K562 (cell line): ENCODE results near the gene DAPK2. TPM values are rescaled to one million over a fixed set of nuclear protein-coding genes. Genes with fewer than 3 reads are reported as not detected.

ENCODE experiments used
- ATAC-seq: fragments of 200-7000 bp; cut with Tn5 transposase; 3 replicates; pipeline ENCODE4 v1.9.1; 2020; ENCODE audit warnings: moderate library complexity
- BruUV-seq: library from RNA; stranded (reverse); fragments of 400-500 nt; replicated peaks from 2 replicates; lab custom pipeline; 2021; lab: Mats Ljungman, UMichigan
- CTCF ChIA-PET: fragments of 300-600 bp; formaldehyde crosslinking; extraction: SDS; loops from one replicate; lab custom pipeline; 2021; ENCODE audit warnings: low intra/inter-chr PET ratio; lab: Yijun Ruan, JAX
- POLR2A ChIA-PET: fragments of 300-600, 350-650 bp; sonication (Branson Sonifier 250); formaldehyde crosslinking; extraction: SDS; loops from one replicate; lab custom pipeline; 2021; ENCODE audit warnings: antibody characterized with exemption, inconsistent platforms; lab: Yijun Ruan, JAX
- DNase-seq, 4 experiments: peaks; one replicate each; pipeline versions ENCODE4 v3.0.0 to v3.0.0-alpha.2; 2011 to 2018; ENCODE audit warnings: low spot score in 3 of 4, mixed read lengths in 3 of 4; ENCODE audit errors: extremely low read depth in 1 of 4
- FAIRE-seq: peaks from 2 replicates; lab custom pipeline; 2011; peaks lifted over from hg19 to GRCh38; lab: Jason Lieb, UNC
- H2AFZ ChIP-seq: 2 replicates; pipeline ENCODE4 v1.6.0; 2011; ENCODE audit warnings: low read depth, low read length, control low read depth, inconsistent platforms
- H3K27ac ChIP-seq: fragments of 200-600 bp; 3 replicates; pipeline ENCODE4 v1.8.0; 2011; ENCODE audit warnings: low read depth, mild to moderate bottlenecking, control low read depth, inconsistent platforms, low read length, moderate library complexity, mixed read lengths; ENCODE audit errors: extremely low read depth
- H3K27me3 ChIP-seq, 2 experiments: fragments of 300-600 bp in 1 of 2; 2 replicates in 1 of 2; 3 replicates in 1 of 2; pipeline versions ENCODE4 v1.6.0 to v1.8.0; 2011; ENCODE audit warnings: inconsistent platforms in 2 of 2, low read length in 2 of 2, mild to moderate bottlenecking in 1 of 2, mixed read lengths in 1 of 2, moderate library complexity in 1 of 2; ENCODE audit not compliant: control insufficient read depth in 2 of 2, insufficient read depth in 2 of 2
- H3K36me3 ChIP-seq: fragments of 300-600 bp; 3 replicates; pipeline ENCODE4 v1.8.0; 2011; ENCODE audit warnings: mild to moderate bottlenecking, low read length, inconsistent platforms; ENCODE audit not compliant: control insufficient read depth, insufficient read depth
- H3K4me1 ChIP-seq, 2 experiments: fragments of 200-600 bp in 1 of 2; replicated peaks in 1 of 2; 2 replicates in 1 of 2; 3 replicates in 1 of 2; pipeline versions ENCODE4 v1.5.1 to v1.8.0; 2011; ENCODE audit warnings: inconsistent platforms in 2 of 2, low read length in 2 of 2, mild to moderate bottlenecking in 1 of 2, mixed read lengths in 1 of 2, moderate library complexity in 1 of 2; ENCODE audit not compliant: control insufficient read depth in 2 of 2, insufficient read depth in 2 of 2
- H3K4me2 ChIP-seq: 2 replicates; pipeline ENCODE4 v1.6.1; 2011; ENCODE audit warnings: low read length, control low read depth, inconsistent platforms, mixed read lengths; ENCODE audit not compliant: insufficient read depth
- H3K4me3 ChIP-seq: fragments of 200-600 bp; sonication (generic), shearing (Covaris generic); 2 replicates; pipeline ENCODE4 v1.5.1; 2016; ENCODE audit warnings: control low read depth, inconsistent platforms
- H3K79me2 ChIP-seq: fragments of 200-600 bp; 3 replicates; pipeline ENCODE4 v1.8.0; 2011; ENCODE audit warnings: low read length, inconsistent platforms; ENCODE audit not compliant: control insufficient read depth, insufficient read depth
- H3K9ac ChIP-seq, 2 experiments: 2 replicates each; pipeline versions ENCODE4 v1.6.0 to v1.6.1; 2011; ENCODE audit warnings: low read depth in 2 of 2, low read length in 2 of 2, control low read depth in 1 of 2, inconsistent platforms in 1 of 2, mild to moderate bottlenecking in 1 of 2, mixed read lengths in 1 of 2; ENCODE audit not compliant: insufficient read depth in 1 of 2
- H3K9me1 ChIP-seq: one replicate; pipeline ENCODE4 v1.6.0; 2011; ENCODE audit warnings: inconsistent platforms, mild to moderate bottlenecking, low read length, moderate library complexity; ENCODE audit not compliant: control insufficient read depth, insufficient read depth
- H3K9me3 ChIP-seq: replicated peaks from 2 replicates; pipeline ENCODE4 v1.5.1; 2011; ENCODE audit warnings: low read depth, low read length, inconsistent platforms; ENCODE audit not compliant: control insufficient read depth, insufficient read depth
- H4K20me1 ChIP-seq: replicated peaks from 2 replicates; pipeline ENCODE4 v1.6.1; 2011; ENCODE audit warnings: low read length, inconsistent platforms, mixed read lengths; ENCODE audit not compliant: control insufficient read depth, insufficient read depth
- ETV1 ChIP-seq: fragments of 450-650 bp; conservative IDR thresholded peaks from 2 replicates; pipeline ENCODE4 v1.6.1; 2016; ENCODE audit warnings: missing genetic modification characterization, control low read depth, low read depth, missing compliant biosample characterization
- HNRNPK ChIP-seq: fragments of 200-400 bp; formaldehyde crosslinking; IDR thresholded peaks from one replicate; pipeline ENCODE4 v1.6.1; 2018; ENCODE audit warnings: mild to moderate bottlenecking, low read depth, low read length; ENCODE audit not compliant: poor library complexity, severe bottlenecking
- ILF3 ChIP-seq: fragments of 450-650 bp; IDR thresholded peaks from 2 replicates; pipeline ENCODE4 v1.6.1; 2018; ENCODE audit warnings: antibody characterized with exemption, mild to moderate bottlenecking, moderate library complexity, borderline replicate concordance
- MED1 ChIP-seq: sonication (generic); formaldehyde crosslinking; IDR thresholded peaks from 2 replicates; pipeline ENCODE4 v1.8.1; 2023; ENCODE audit warnings: missing genetic modification reagents, borderline replicate concordance
- MEIS2 ChIP-seq: fragments of 450-650 bp; IDR thresholded peaks from 2 replicates; pipeline ENCODE4 v1.6.1; 2014; ENCODE audit warnings: mild to moderate bottlenecking; ENCODE audit not compliant: partially characterized antibody
- NCOA2 ChIP-seq, 2 experiments: fragments of 450-650 bp; IDR thresholded peaks; 2 replicates each; pipeline ENCODE4 v1.6.1; 2018; ENCODE audit warnings: mild to moderate bottlenecking in 2 of 2, moderate library complexity in 1 of 2; ENCODE audit not compliant: partially characterized antibody in 2 of 2
- NFIC ChIP-seq: fragments of 450-650 bp; IDR thresholded peaks from 2 replicates; pipeline ENCODE4 v1.6.1; 2017; ENCODE audit warnings: mild to moderate bottlenecking, inconsistent platforms
- POLR2AphosphoS2 ChIP-seq: IDR thresholded peaks from 2 replicates; pipeline ENCODE4 v1.6.1; 2012; ENCODE audit warnings: low read length, improper control_type of control experiment
- RBM39 ChIP-seq: fragments of 200-400 bp; formaldehyde crosslinking; optimal IDR thresholded peaks from 2 replicates; pipeline ENCODE3; 2018; ENCODE audit warnings: low read depth, low read length
- VEZF1 ChIP-seq: fragments of 200-800 bp; sonication (Bioruptor generic); IDR thresholded peaks from 2 replicates; pipeline ENCODE4 v1.6.1; 2017; ENCODE audit warnings: missing genetic modification characterization, missing compliant biosample characterization
- WHSC1 ChIP-seq: IDR thresholded peaks from one replicate; pipeline ENCODE4 v1.6.1; 2012; ENCODE audit warnings: low read length, control low read depth, inconsistent platforms
- YY1 ChIP-seq, 3 experiments: IDR thresholded peaks; 2 replicates each; pipeline ENCODE4 v1.6.1; 2011; ENCODE audit warnings: low read length in 2 of 3, mild to moderate bottlenecking in 2 of 3, moderate library complexity in 2 of 3, borderline replicate concordance in 1 of 3, control low read depth in 1 of 3, low read depth in 1 of 3; ENCODE audit not compliant: insufficient read depth in 3 of 3, insufficient replicate concordance in 2 of 3, control insufficient read depth in 1 of 3, insufficient read length in 1 of 3; ENCODE audit errors: extremely low read depth in 1 of 3
- ZBTB5 ChIP-seq: fragments of 450-650 bp; IDR thresholded peaks from 2 replicates; pipeline ENCODE4 v1.6.1; 2017; ENCODE audit warnings: antibody characterized with exemption
- ZFP91 ChIP-seq: sonication (generic); formaldehyde crosslinking; IDR thresholded peaks from 2 replicates; pipeline ENCODE4 v1.8.0; 2022; ENCODE audit warnings: mild to moderate bottlenecking, missing genetic modification reagents
- ZNF165 ChIP-seq: fragments of 250-450 bp; sonication (Bioruptor Pico); IDR thresholded peaks from 2 replicates; pipeline ENCODE4 v1.4.0; 2020; ENCODE audit warnings: borderline replicate concordance
- ZSCAN32 ChIP-seq: fragments of 450-650 bp; formaldehyde crosslinking; IDR thresholded peaks from 2 replicates; pipeline ENCODE4 v1.4.0; 2020; ENCODE audit warnings: mild to moderate bottlenecking, moderate library complexity
- WGBS: fragments of 100-300 bp; shearing (Covaris generic); methylation state at CpG from one replicate; pipeline ENCODE4 v1.1.6; 2016; ENCODE audit warnings: low coverage, mixed read lengths; ENCODE audit not compliant: insufficient coverage; ENCODE audit errors: missing lambda C conversion rate; 5-methylcytosine and 5-hydroxymethylcytosine counted together
- in situ Hi-C: fragments of 300-500 bp; cut with MboI; formaldehyde crosslinking; loops from 4 replicates; pipeline ENCODE4 v1.15.0; 2018; ENCODE audit warnings: inconsistent platforms, mixed read lengths
- intact Hi-C: fragments of 100-400 bp; cut with micrococcal nuclease; formaldehyde crosslinking; loops from 2 replicates; pipeline ENCODE4 v1.14.2; 2022
- polyA plus RNA-seq, 8 experiments: library from polyadenylated mRNA; depleted of rRNA in 4 of 8; stranded (reverse) in 5 of 8; unstranded in 3 of 8; fragments of >200 nt; fragmentation: Nextera tagmentation in 2 of 8; fragmentation: Illumina TruSeq in 1 of 8; extraction: Ambion mirVana in 2 of 8; extraction: Trizol in 1 of 8; gene quantifications; 2 replicates each; pipeline versions ENCODE4 v1.2.1 to v1.2.3, GENCODE V29; 2011 to 2014; ENCODE audit warnings: inconsistent platforms in 1 of 8, missing spikeins in 1 of 8
- total RNA-seq, 7 experiments: library from RNA; depleted of rRNA in 6 of 7; stranded (reverse); fragments of >200 nt in 6 of 7; fragmentation: Illumina TruSeq in 2 of 7; extraction: Trizol in 2 of 7; gene quantifications; 2 replicates each; pipeline versions ENCODE4 v1.2.1 to v1.2.3, GENCODE V29; 2011 to 2021; ENCODE audit warnings: low replicate concordance in 1 of 7

The DAPK2 gene
- total and polyA plus RNA-seq, 9 of the 15 experiments (the other 6 are each of a cell fraction or from before 2014, with no cell fraction given): 0.14 to 5.2 (median 2.2) TPM

- no peak overlapping the region for H3K4me3 ChIP-seq
- FAIRE-seq: no peak
- peaks cover 6 to 25% of the 10 kb centered on the region in 2 experiments for H3K4me1 ChIP-seq
- BruUV-seq: no TSS peak
- 70% methylated on average over 3 of the region's 3 CpGs for WGBS
- no peaks in the 10 kb centered on the region for H3K36me3 ChIP-seq
- no peaks in the 10 kb centered on the region for H4K20me1 ChIP-seq
- in situ Hi-C loops (no loop called here), intact Hi-C loops (no loop called here)
- peak overlapping the region; percentile 20; the same call in 1 of the 2 replicates for H3K4me2 ChIP-seq
- H2AFZ ChIP-seq: peak overlapping the region; percentile 84
- no peak for DNase-seq
- H3K79me2 ChIP-seq: no peaks in the 10 kb centered on the region
- H3K9me1 ChIP-seq: no peaks in the 10 kb centered on the region
- ChIA-PET CTCF (no interaction called here), POLR2A (interaction anchor here (0.5 kb wide), 1 partner anchor 357 kb away, joined by 3 read pairs; no protein-coding TSS in a partner anchor)
- peak; percentile 36 for ATAC-seq
- H3K9ac ChIP-seq: peak overlapping the region; percentile 14 to 62; a peak in 2 of 4 replicates
- H3K27me3 ChIP-seq: no peaks in the 10 kb centered on the region
- no peaks in the 10 kb centered on the region for H3K9me3 ChIP-seq
- peak overlapping the region; percentile 33; the same call in 1 of the 3 replicates for H3K27ac ChIP-seq
- no peak for TF ChIP-seq ZBTB5
- no peak for TF ChIP-seq POLR2AphosphoS2
- no peak for TF ChIP-seq HNRNPK
- 0 out of 2 replicates have a peak, but pooled peaks have one; percentile 9 for TF ChIP-seq ETV1
- TF ChIP-seq VEZF1 (CRISPR knock-in tag): no peak
- no peak for TF ChIP-seq ILF3
- no peak for TF ChIP-seq NCOA2 (IDR thresholded peaks at IDR 0.05; ENCODE audit: partially characterized antibody in 2 of 2)
- no peak for TF ChIP-seq ZSCAN32 (CRISPR knock-in tag)
- no peak for TF ChIP-seq ZNF165
- TF ChIP-seq MEIS2: no peak
- TF ChIP-seq MED1 (CRISPR knock-in tag): no peak
- TF ChIP-seq ZFP91 (CRISPR knock-in tag): no peak
- no peak for TF ChIP-seq RBM39
- TF ChIP-seq WHSC1: no peak
- TF ChIP-seq NFIC: peak; percentile 67
- TF ChIP-seq YY1 (IDR thresholded peaks at IDR 0.05; ENCODE audit: borderline replicate concordance in 1 of 3, control insufficient read depth in 1 of 3, extremely low read depth in 1 of 3, insufficient read depth in 3 of 3, insufficient read length in 1 of 3, insufficient replicate concordance in 2 of 3, low read depth in 1 of 3, low read length in 2 of 3): no peak
These were observed 75.5 kb downstream of the DAPK2 start for GRCh38 chr15:63970621-63971426.
